ENCODE measurements around the gene RELN.
A peak's percentile ranks its signal among the peaks of the same experiment; 100 is the strongest.
"Not testable (repeated sequence)": the region's sequence is repeated elsewhere in the genome, so short reads cannot be mapped to it uniquely, and the experiment has no call there.

The RELN gene

DNA sequence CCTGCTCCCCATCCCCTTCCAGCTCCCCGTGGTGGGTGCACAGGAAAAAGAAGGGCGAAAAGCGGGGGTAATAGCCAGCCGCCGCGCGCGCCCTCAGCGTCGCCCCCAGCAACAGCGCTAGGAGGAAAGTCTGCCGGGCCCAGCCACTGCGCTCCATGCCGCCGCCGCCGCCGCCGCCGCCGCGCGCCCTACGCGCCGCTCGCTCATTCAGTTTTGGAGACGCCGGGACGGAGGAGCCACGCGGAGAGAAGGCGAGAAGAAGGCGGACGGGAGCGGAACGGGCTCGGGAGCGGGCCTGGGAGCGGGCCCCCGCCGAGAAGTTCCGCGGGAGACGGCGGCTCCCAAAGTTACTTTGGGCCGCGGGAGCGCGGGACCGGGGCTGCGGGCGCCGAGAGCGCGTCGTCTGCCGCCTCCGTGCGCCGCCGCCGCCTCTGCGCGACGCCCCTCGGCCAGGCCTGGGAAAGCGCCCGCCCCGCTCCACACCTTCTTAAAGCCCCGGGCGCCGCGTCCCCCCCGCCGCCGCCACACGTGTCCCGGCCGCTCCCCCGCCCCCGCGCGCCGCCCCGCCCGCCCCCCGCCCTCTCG lies at the start of gene RELN:
TSS of gene RELN (minus strand) at position 459 of the 585 bp plus-strand sequence. CDS start at position 157, 302 bp downstream.
- DNase-seq: peak; percentile 5

DNA sequence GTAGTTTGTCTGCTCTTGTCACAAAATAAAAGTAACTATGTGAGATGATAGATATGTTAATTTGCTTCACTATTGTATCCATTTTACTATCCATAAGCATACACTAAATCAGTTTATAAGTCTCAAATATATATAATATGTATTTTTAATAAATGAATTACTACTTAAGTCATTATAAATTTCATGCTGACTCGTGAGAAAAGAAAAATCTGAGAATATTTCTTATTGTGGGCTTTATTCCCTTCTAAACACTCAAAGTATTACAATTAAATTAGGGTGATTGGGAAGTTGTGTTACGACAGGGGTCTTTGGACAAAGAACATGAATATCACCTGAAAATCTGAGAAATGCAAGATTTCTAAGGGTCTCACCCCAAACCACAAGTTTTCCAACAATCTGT lies 48.7 kb upstream of the RELN start:
- DNase-seq: no peak

DNA sequence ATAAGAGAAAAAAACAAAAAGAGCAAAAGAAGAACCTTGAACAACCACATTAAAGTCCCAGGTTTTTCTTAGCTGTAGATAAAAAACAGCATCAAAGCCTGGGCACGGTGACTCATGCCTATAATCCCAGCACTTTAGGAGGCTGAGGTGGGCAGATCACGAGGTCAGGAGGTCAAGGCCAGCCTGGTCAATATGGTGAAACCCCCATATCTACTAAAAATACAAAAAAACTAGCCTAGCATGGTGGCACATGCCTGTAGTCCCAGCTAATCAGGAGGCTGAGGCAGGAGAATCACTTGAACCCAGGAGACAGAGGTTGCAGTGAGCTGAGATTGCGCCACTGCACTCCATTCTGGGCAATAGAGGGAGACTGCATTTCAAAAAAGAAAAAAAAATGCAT lies 47.4 kb upstream of the RELN start:
- DNase-seq: not testable (repeated sequence)

DNA sequence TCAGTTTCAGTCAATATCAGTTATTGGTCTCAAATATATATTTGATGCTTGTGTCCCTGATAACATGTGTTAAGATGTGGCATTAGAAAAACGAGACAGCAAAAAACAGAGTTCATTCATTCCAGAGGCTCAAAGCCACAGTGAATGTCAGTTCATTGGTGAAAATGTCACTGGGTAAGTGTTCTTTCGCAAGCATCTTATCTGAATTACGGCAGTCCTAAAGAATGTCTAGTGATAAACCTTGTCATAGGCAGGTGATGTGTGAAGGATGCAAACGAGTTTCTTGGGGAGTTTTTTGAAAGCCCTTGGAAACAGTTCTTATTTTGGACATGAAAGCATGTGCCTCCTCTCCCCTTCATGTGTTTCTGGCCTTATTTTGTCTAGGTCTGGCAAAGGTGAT lies 45.9 kb upstream of the RELN start:
- no peak for DNase-seq

DNA sequence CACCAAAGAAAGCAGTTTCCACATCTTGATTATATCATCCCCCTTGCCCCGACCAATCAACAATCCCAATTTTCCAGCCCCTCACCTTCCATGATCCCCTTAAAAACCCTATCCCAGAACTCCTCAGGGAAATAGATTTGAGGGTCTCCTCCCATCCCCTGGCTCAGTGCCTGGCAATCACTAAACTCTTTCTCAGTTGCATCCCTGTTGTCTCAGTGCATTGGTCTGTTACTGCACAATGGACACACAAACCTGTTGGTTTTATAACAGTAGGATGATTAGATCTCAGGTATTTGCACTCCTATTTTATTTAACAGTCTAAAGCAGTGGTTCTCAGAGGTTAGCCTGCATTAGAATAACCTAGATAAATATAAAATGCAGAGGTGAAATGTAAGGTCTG lies 45.2 kb upstream of the RELN start:
- no peak for DNase-seq

DNA sequence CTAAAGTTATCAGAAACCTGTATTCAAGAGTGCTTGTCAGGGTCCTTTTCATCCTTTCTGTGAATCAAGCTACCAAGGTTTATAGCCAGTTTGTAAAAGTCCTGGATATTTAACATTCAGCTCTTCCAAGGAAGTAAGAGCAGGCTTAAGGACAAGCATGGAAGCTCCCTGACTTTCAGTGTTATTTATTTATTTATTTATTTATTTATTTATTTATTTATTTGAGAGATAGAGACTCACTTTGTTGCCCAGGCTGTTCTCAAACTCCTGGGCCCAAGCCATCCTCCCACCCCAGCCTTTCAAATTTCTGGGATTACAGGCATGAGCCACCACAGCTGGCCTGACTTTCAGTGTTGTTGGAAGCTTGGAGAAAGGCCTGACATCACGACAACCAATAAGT lies 44.4 kb upstream of the RELN start:
- DNase-seq: no peak

DNA sequence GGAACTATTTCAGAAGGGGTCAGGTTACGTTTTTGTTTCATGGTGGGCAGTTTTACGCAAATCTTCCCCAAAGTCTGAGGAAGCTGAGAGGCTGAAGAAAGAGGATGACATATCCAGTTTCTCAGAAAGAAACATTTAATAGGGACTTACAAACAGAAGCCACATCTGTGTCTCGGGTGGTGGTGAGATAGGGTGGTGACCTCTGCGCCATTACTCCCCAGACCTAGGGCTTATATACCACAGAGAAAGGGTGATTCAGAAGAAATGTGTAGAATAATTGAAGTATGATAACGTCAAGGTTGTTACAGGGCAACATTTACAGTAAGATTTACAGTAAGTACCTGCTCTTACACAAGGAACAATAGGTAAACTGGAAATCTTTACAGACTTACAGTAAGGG lies 43.0 kb upstream of the RELN start:
- DNase-seq: no peak

DNA sequence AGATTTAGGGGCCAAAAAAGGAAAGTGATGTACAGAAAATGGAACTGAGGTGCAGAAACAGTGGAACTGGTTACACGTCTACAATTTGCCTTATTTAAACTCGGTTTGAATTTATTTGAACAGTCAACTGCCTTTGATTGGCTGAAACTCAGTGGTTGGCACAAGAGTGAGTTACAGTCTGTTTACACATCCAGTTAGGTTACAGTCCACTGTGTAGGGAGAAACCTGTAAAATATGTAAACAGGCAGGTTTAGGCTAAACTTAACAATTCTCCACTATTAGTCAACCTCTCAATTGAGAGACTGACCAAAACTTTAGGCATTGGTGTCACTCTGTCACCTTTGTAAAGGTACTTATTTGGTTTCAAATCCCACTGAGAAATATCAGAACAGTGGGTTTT lies 40.3 kb upstream of the RELN start:
- no peak for DNase-seq

DNA sequence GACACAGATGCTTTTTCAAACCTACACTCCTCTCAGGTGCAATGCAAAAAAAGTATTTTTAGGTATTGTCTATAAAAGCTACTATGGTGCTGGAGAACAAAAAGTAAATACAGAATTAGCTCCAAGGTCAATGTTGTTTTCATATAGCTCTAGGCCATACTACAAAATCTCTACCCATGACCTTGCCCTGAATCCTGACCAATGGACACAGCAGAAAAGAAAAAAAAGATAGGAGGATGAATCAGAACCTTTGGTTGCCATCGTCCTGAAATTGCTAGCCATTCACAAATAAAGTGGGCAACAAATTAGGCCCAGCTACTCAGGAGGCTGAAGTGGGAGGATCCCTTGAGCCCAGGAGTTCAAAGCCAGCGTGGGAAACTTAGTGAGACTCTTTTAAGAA lies 35.2 kb upstream of the RELN start:
- DNase-seq: no peak

DNA sequence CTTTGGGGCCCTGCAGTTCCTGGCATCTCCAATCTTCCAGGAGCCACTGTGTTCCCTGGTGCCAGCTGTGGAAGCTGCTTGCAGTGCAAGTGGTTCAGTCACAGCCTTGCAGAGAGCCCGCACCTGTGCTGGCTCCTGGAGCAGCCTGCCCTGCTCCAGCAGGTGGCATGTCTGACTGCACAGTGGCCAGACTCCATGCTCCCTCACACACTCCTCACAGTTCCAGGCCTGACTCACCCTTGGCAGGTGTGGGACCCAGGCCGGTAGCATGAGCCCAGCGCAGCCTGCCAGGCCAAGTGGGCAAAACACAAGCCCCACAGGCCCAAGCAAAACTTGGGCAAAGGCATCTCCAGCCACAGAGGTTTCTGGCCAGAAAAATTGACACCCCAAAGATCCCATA lies 33.6 kb upstream of the RELN start:
- DNase-seq: no peak

DNA sequence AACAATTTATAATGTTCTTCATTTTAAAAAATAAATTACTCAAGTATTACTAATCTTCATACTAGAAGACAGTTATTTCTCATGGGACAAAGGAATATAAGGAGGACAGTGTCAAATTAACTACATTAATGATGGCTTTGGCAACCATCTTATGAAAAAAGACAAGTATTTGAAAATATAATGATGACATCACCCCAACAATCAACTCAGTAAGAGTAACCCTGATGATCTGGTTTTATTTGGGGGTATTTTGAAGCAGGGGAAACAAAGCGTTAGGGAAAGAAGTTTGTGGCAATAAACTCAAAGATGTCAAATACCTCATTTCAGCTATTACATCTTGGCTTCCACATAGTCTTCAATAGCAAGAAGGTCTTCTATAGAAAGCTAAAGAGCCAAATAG lies 29.0 kb upstream of the RELN start:
- DNase-seq: no peak

DNA sequence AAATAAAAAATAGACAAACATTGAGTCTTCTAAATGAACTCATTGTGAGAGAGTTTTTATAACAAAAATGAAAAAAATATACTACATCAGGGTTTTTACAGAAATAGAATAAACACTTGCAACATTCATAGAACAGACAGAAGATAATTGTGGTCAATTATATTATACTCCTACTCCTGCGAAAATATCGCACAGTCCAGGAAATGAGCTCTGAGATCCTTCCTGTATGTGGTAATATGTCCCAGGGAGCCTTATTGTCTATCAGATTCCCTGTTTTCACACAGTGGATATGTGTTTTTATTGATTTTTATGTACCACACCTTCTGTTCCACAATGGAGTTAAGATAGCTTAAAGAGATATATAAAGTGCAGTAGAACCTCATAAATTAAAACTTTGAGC lies 27.5 kb upstream of the RELN start:
- no peak for DNase-seq

DNA sequence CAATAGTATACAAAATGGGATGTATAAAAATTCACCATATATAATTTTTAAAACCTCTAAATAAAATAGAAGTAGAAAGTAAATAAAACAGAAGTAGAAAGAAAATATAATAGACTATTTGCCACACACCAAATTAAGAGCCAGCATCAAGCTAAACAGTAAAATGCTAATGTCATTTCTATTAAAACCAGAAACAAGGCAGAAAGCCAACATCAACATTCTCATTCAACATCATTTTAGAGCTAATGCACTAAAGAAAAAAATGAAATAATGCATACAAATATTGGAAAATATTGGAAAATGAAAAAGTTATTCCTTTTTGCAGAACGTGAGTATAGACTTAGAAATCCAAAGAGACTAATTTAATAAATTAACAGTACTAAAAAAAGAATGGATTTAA lies 23.4 kb upstream of the RELN start:
- DNase-seq: no peak

DNA sequence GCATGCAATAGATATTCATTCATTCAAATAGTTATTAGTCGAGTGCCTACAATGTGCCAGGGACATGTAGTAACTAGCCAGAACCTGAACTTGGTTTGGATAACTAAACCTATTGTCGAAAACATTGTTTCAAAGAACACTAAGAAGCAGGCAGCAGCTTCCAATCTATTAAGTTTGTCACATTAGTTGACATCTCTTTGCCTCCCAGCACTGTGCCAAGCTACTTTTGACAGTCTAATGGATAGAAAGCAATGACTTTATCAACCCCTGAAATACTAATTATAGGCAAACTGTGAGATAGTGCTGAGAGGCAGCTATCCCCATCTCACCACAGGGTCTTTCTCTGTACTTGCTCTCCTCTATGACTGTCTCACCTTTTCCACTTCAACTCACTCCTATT lies 22.4 kb upstream of the RELN start:
- DNase-seq: no peak

DNA sequence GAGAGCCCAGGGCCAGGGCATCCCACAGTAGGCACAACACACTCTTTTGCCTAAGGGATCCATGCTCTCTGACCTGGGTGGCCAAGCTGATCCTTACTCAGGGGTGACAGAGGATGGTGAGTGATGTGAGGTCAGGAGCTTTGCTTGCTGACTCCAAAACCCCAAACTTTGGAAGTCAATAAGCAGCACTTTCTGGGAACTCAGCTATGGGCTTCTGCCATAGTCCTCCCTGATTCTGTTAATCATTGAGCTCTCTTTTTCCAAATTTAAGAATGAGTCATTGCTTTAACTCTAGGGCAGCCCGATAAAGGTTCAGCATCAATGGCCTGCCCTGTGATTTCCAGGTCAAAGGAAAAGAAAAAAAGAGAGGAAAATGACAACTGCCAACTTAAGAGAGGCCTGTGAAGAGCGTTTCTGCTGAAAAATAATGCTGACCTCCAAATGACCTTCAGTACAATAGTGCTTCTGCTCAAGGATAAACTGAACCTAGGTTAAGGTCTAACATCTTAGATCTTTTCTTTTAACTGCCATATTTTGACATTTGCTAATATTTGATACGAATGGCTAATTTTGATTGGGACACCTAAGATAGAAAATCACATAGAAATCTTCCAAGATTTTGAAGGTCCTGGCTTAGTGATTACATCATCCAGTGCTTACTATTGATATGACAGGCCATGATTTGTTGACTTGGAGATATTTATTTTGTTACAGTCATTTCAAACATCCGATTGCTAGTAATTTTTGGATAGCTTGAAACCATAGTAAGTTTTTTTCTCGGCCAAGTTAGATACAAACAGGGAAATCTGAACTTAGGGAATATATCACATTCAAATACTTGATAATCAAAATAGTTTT lies 20.8 kb upstream of the RELN start:
- no peak for DNase-seq

DNA sequence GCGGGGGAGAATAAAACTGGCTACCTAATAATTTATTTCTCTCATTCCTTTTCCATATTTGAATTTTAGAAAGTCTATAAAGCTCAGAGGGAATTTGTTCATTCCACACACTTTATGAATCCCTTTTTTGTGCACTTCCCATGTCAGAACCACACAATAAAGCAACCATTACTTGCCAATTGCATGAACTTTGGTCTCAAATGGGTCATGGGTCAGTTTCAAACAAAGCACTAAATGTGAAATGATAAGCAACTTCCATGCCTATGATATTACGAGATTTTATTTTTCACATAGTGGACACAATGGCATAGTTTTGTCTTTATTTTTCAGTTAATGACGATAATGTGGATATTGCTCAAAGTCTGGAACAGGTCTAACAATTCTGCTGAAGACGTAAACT lies 18.6 kb upstream of the RELN start:
- DNase-seq: no peak

DNA sequence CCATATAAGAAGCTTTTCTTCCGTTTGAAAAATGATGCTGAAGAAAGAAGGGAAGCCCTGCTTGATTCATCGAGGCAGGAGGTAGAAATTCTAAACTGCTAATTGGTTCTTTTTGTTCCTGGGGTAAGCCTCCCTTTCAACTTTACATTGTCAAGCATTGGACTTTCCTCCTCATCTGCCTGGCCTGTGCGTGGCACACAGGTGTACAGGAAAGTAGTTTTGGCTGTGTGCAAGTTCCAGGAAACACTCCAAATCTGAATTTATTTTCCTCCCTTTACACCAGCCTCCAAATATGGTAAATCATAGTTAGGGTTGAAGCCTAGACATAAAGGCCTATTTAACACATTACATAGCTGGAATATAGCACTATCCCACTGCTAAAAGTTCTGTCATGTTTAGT lies 18.2 kb upstream of the RELN start:
- DNase-seq: no peak

DNA sequence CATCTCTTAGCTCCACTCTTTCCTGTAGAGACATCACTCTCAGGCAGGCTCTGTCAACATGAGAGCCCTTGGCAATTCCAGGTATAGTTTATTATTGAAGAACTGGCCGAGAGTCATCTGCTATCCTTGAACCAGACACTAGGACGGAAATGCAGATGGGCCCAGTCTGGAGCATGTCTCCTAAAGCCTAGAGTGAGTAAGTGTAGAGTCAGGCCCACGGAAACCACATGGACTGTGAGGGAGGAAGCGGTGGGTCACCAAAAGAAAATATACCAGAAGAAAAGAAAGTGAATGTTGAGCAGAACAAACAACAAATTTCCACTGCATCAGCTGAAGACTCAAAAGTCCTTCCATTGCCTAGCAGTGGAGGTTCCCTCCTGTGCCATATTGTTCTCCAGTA lies 15.7 kb upstream of the RELN start:
- DNase-seq: no peak

DNA sequence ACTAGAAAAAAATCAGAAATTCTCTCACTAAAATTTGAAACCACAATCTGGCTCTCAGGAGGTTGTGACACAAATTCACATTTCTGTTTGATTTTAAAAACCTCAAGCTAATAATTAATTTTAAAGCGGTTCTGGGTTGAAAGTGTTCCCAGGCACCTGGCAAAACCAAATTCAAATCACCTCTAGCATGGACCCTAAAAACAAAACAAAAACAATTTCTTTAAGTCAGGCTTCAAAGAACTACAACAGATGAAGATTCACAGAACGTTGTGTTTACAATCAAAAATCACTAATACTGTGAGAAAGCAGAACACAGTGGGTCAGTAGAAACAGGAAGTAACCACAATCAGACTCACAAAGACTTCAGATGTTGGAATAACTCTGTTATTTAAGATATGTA lies 7.2 kb upstream of the RELN start:
- no peak for DNase-seq

DNA sequence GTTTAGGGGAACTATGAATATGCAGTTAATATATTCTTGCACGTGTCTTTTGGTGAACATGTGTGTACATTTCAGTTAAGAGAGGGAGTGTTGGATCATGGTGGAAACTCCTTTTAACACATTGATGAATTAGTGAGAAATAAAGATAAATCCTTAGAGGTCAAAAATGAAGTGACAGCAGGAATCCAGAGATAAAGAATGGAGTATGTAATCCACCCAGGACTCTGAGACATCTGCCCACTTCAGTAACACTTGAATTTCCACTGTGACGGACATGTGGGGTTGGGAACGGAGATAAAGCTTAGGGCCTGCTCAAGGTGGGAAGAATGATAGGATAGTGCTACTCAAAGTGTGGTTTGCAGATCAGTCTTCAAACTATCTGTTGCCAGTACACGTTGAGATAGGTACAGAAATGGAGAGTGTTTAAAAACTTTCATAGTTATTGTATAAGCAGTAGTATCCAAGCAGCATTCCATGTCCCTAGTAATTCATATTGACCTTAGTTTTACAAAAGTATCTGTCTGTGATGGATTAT lies 6.6 kb upstream of the RELN start:
- no peak for DNase-seq

DNA sequence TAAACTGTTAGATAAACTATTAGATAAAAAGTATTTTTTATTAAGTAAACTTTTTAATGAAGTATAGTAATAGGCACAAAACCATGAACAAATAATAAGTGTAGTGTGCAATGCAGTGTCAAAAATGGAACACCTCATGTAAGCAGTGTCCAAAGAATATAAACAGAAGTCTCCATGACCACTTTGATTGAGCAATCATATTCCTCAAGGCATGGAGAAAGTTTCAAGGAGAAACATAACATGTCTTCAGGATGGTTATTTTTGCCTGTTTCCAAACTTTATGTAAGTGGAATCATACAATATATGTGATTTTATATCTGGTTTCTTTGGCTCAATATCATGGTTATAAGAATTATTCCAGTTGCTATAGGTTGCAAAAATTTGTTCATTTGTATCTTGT lies 6.1 kb upstream of the RELN start:
- DNase-seq: no peak

DNA sequence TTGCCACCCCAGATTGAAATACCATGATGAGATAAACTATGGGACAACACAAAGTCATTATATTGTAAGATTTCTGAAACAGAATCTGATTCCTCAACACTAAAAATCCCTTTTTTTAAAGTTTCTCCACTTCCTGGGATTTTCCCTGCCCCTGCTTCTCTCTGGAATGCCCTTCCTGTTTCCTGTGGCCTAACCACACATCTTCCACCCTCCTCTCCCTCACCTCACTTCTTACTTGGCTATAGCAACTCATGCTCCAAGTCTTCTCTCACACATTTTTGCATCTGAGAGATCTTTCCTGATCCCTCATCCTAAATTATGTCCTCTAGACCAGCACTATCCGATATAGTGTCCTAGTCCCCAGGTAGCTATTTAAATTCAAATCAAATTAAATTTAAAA lies 4.1 kb upstream of the RELN start:
- DNase-seq: no peak

DNA sequence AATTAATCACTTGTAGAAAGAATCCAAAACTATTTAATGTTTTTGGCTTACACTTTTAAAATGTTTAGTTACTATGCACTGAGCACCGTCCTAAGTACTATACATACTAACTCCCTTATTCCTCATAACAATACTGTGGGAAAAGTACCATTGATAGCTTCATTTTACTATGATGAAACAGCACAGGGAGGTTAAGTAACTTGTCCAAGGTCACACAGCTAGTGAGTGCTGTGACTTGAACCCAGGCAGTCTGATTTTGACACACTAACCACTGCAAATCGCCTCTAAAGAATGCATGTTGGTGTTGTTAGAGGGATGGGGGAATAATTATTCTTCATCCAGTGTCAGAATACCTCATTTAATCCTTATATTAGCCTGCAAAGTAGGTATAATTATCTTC lies 1.9 kb upstream of the RELN start:
- DNase-seq: no peak

DNA sequence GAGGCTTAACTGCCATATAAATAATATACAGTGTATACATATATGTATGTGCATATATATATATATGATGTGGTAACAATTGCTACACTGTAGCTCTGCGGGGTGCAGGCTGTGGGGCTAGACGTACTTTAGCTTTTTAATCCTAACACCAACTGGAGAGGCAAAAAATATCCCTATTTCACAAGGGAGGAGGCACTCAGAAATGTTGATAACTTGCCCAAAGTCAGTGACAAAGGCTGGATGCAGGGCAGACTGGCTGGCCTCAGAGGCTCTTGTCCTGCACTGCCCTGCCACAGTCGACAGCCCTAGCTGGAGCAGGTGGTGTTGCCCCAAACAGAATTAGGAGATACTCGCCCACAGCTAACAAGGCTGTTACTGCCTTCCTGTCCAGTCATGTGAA lies 1.5 kb upstream of the RELN start:
- no peak for DNase-seq
